HG03521 (cell line): ENCODE results near the gene TSSC4.

Source experiments
- ATAC-seq: cut with Tn5 transposase; IDR thresholded peaks from one replicate; pipeline ENCODE4 v1.9.1; 2021; ENCODE audit warnings: mild to moderate bottlenecking, moderate library complexity; ENCODE audit not compliant: unreplicated experiment

TSSC4 gene

GRCh38 chr11:2368851-2369180 lies 31.7 kb upstream of the TSSC4 start:
- no peak for ATAC-seq

DNA sequence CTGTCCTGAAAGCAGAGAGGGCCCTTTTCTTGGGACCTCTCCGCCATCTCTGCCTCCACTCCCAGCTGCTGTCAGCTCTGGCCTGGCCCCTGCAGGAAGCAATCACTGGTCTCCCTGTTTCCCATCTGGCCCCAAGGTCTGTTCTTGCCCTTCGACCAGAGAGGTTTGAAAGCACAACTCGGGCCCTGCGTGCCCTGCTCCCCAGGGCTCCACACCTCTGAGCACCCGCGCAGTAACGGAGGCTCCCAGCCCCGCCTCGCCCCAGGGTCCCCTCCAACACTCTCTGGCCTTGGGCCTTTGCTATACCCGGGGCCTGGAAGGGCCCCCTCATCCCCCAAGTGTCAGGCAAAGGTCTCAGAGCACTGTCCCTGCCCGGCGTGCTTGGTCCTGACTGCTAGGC lies 31.2 kb upstream of the TSSC4 start:
- ATAC-seq, result no peak

GRCh38 chr11:2369896-2370295 lies 30.7 kb upstream of the TSSC4 start:
- no peak for ATAC-seq

- no peak for ATAC-seq
Measured at GRCh38 chr11:2374456-2375201, 25.9 kb upstream of the TSSC4 start.

DNA sequence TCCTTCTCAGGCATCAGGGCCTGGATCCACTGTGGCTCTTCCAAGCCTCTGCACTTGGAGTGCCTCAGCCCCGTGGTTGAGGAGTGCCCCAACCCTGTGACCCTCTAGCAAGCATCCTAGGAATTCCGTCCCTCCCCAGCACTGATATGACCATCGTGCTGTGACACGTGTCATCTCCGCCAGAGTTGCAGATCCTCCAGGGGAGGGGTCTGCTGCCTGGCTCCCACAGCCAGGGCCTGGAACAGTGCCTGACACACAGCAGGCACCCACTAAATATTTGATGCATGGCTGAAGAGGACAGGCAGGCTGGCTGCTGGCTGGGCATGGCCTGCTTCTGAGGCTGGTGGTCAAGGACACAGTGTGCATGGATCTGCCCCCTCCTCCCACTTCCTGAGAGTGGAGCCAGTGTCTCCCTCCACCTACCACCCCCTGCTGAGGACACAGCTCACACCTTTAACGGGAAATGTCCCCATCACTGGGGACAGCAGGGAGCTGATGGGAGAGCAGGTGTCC lies 25.2 kb upstream of the TSSC4 start:
- no peak for ATAC-seq

DNA sequence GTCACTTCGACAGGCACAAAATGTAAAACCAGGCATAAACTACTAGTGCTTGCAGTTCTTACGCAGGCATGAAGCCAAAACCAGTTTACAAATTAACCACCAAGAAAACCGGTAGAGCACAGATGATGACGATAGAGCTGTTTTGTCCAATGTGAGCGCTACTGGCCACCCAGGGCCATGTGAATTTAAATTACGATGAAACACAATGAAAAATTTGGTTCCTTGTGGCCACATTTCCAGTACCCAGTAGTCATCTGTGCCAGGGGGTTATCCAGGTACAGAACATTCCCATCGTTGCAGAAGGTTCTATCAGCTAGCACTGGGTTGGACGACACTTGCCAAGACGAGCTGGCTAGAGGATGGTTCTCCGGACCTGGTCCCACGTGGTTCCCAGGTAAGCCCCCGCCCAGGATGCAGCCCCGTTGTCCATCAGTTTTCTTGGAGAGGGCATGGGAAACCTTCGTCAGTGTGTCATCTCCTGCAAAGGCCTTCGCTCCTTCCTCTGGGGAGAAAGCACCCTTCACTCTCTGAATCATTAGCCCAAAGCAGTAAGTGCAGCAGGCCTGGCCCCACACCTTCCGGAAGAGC lies 24.5 kb upstream of the TSSC4 start:
- no peak for ATAC-seq

DNA sequence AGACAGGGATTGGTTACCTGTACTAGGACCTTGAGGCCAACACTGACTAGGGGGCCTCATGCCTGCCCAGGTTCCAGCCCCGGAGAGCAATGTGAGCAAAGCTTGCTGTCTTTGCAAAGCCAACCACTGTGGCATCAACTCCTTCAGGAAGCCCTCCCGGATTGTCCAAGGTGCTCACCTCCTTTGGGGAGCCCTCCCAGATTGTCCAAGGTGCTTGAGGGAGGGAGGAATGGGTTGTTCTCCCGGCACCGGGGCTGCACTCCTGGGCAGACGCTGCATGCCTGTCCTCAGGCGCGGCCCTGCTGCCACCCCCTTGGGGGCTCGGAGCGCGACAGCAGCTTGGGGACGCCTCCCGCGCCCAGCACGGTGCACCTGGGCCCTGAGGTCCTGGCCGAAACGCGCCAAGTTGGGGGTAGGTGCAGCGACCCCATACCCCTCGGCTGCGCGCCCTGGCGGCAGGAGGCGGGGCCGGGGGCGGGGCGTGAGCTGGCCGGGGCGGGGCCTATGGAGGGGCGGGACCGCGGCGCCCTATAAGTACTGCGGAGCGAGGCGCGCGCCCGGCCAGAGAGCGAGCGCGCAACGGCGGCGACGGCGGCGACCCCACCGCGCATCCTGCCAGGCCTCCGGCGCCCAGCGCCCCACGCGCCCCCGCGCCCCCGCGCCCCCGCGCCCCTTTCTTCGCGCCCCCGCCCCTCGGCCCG lies 23.6 kb upstream of the TSSC4 start, which contains the start of gene CD81:
TSS of gene CD81 (plus strand) at position 560 of the 701 bp plus-strand sequence. CDS start 240 bp downstream, outside the sequence.
- ATAC-seq, result peak; percentile 46

DNA sequence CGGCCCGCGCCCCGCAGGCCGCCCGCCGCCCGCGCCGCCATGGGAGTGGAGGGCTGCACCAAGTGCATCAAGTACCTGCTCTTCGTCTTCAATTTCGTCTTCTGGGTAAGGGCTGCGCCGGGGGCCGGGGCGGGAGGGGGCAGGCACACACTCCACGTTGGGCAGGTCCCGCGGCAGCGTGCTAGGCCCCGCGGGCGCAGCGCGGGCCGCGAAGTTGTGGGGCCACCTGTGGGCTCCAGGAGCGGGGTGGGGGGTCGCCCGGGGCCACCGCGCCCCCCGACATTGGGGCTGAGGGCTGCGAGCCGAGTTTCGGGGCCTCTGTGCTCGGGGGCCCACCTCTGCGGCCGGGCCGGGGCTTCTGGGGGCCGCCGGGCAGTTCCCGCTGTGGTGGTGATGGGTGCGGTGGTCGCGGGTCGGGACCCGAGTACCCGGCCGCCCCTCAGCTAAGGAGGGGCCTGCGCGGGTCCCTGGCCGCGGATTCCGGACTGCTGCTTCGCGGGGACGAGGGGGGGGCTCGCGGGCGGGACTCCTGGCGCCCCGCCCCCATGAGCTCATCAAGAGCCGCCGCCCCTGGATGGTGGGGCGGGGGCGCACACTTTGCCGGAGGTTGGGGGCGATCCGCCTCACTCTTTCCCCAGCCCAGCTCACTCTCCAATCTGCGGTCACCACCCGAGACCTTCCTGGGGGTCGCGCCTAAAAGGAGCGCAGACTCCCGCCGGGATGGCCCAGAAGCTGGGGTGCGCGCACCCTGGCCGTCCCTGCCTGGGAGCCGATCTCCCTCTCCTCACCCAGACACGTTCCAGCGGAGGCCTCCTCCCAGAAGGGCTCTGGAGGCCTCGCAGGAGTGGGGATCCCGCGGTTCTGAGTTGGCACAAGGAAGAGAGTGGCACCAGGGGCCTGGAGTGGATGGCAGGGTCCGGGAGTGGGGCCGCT lies 22.8 kb upstream of the TSSC4 start:
- peak; percentile 13 for ATAC-seq

GRCh38 chr11:2378527-2379210 lies 21.9 kb upstream of the TSSC4 start:
- no peak for ATAC-seq

DNA sequence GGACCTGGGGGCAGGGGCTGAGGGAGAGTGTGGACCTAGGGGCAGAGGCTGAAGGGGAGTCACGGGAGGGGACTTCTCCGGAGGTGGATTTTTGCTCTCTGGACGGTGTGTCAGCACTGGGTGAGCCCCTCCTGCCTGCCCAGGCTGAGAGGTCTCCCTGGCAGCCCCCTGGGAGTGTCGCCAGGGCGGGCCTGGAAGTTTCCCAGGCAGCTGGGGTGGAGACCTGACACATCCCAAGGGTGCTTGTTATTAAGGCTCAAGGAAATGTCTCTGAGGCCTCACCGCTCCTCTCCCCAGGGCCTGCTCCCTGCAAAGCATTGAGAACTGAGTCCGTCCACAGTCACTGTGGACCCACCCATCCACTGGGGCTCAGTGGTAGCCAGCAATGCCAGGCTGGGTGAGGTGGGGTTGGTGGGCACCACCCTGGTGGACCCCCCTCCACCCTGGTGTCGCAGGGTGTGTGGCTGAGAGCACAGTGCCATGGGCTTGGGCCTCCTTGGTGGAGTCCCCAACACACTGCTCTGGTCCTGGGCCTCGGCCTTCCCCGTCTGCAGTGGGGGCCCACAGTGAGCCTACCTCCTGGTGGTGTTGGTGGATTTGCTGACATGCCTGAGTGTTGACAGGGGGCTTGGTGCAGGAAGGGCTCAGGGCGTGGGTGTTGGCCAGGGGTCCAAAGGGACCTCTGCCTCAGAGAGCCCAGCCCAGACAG lies 20.9 kb upstream of the TSSC4 start:
- no peak for ATAC-seq

DNA sequence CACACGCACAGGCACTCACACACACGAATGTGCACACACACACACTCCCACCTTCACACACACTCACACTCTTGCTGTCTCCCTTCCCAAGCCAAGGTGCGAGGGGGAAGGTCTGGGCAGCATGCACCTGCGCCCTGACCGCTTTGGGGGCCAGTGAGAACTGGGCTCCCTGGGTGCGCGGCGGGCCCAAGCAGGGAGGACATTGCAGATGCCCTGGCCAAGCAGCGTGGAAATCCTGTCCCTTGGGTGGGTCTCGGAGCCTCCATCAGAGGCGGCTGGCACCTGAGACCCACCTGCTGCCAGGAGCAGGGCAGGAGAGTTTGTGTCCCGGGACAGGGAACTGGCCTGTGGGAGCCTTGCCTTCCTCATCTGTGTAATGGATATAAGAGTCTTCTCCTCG lies 20.2 kb upstream of the TSSC4 start:
- ATAC-seq, result no peak

DNA sequence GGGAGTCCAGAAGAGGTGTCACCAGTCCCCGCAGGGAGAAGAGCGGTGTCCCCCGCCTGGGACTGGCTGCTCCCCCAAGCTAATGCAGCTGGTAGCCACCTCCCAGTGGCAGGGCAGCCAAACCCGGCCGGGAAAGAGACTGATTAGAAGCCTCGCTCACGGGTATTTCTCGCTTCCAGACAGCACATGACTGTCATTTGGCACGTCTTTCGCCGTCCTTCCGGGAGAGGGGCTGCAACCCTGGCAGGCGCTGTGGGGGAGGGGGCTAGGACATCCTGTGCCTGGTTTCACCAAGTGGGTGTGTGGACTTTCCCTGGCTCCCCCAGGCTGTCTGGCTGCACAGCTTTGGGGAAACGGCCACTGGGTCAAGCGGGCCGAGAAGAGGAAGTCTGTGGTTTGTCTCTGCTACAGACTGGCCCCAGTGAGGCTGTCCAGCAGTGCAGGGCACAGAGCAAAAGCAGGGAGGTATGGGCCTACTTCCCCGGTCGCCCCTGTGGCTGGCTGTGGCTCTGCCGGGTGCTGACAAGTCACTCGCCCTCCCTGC lies 19.7 kb upstream of the TSSC4 start:
- ATAC-seq, result no peak

DNA sequence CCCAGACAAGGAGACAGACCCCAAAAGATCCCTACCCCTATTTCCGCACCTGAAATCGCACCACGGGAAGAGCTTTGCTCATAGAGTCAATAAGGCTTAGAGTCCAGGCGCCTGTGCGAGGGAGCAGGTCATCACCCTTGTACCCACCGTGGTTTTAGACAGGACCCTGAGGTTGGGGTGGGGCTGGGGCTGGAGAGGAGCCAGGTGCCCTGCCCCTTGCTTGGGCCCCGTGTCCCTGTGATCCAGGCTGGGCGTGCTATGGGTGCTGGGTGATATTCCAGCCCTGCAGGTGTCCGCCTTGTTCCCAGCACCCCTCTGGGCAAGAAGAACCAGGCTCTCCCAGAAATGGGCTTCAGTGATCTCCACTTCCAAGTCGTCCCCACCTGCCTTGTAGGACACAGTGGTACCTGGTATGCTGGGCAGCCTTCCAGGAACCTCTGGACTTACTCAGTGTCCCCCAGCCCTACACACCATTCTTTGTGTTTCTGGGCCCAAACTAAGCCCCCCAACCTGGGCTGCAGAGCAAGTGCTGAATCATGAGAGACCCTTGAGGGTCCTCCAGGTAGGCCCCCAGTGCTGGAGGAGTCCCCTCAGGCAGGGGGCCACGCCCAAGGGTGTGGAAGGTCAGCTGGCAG lies 18.9 kb upstream of the TSSC4 start:
- ATAC-seq, result no peak

GRCh38 chr11:2382129-2382517 lies 18.4 kb upstream of the TSSC4 start:
- ATAC-seq, result no peak

DNA sequence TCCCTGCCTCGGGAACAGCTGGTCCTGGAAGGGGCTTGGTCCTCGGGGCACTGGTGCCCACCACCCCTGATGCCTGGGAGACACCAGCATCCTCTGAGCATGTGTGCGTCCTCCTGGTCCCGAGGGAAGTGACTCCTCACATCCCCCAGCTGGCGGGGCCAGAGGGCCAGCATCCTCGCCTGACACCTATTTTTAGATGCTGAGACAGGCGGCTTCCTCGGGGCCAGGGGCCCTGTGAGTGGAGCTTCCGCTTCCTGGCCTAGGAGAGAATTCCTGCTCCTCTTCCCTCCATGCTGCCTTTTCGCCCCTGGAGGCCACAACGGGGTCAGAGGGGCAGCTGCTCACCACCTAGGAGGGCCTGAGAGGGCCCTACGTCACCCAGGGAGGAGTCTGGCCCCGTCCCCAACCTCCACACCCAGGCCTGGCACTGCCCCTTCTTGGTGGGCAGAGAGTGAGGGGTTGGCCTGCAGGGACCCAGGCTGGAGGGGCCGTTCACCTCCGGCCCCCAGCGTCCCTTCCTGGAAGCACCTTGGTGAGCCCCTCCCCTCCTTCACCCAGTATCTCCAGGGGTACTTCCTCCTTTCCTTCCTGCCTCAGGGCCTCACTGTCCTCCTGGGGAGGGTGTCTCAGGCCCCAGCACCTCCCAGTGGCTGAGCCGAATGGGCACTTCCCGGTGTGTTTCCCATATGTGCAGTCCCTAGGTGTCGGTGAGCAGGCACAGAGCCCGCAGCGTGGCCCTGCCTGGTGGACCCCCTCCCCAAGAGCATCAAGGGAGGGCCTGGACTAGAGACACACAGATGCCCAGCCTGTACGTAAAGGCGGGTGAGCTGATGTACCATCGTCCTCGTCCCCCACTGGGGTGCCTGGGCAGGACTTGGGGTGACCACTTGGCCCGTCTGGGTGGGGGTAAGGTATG lies 17.4 kb upstream of the TSSC4 start:
- ATAC-seq, result no peak

GRCh38 chr11:2383852-2384804 lies 16.4 kb upstream of the TSSC4 start:
- ATAC-seq, result no peak
